Measurements from ENCODE around the gene TBXT.

Gene TBXT

GRCh38 chr6:166109608-166110007, 58.0 kb downstream of the TBXT start:
- DNase-seq: no peak
